HG03558 (cell line): ENCODE results near the gene KCNJ8.
"Not testable (repeated sequence)": the region's sequence is repeated elsewhere in the genome, so short reads cannot be mapped to it uniquely, and the experiment has no call there.

ENCODE experiments used
- ATAC-seq: cut with Tn5 transposase; IDR thresholded peaks from one replicate; pipeline ENCODE4 v1.9.1; 2021; ENCODE audit warnings: moderate number of reproducible peaks; ENCODE audit not compliant: unreplicated experiment; ENCODE audit errors: extremely low read depth

Gene KCNJ8

DNA sequence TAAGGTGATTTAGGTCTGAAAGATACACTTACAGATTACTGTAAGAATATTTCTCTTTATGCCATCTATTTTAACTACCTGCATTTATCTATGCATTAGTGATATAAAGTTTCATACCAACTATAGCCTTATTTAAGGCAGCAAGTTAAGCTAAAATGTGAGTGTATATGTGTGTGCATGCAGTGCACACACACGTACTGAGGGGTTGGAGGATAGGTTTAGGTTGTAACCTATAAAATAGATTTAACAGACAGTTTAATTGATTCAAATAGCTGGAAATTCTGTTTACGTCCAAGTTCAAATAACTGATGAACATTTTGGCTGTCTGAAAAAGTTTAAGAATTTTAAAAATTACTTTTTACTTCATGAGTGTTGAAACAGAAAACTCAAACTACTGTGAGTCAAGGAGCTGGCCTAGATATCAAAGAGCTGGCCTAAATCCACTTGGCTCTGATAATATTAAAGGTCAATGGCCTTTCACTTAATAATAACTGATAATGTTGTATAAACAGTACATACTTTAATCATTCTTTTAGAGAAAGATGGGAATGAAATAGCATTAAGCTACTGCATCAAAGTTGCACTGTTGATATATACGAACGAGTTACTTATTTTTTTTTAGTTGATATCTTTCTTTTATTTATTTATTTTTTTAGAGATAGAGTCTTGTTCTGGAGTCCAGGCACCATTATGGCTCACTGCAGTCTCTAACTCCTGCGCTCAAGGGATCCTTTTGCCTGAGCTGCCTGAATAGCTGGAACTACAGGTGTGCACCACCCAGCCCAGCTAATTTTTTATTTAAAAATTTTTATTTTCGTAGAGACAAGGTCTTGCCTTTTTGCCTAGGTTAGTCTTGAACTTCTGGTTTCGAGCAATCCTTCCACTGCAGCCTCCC lies 13.8 kb upstream of the KCNJ8 start:
- no peak for ATAC-seq

GRCh38 chr12:21786041-21786531 lies 11.6 kb upstream of the KCNJ8 start:
- no peak for ATAC-seq

DNA sequence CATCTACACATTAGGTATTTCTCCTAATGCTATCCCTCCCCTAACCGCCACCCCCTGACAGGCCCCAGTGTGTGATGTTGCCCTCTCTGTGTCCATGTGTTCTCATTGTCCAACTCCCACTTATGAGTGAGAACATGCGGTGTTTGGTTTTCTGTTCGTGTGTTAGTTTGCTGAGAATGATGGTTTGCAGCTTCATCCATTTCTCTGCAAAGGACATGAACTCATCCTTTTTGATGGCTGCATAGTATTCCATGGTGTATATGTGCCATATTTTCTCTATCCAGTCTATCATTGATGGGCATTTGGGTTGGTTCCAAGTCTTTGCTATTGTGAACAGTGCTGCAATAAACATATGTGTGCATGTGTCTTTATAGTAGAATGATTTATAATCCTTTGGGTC lies 8.2 kb upstream of the KCNJ8 start:
- ATAC-seq = not testable (repeated sequence)

DNA sequence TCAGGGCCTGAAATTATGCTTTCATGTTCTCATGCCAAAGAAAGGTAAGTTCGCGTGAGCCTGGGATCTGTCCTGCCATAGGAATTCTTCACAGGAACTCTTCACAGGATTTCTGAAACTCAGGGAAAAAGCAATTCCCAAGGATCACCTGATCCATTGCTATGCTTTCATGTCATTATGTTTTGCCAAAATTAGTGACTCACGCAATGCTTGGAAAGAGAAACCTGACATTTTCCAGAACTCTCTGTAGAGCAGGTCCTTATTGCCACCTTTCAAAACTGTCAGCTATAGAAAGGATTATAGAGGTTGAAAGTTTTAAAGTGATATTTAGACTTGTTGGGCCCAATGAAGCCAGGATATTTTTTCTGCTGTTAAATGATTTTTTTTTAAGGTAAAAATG lies 6.3 kb upstream of the KCNJ8 start:
- ATAC-seq = no peak

GRCh38 chr12:21776175-21776574 lies 1.7 kb upstream of the KCNJ8 start:
- no peak for ATAC-seq

DNA sequence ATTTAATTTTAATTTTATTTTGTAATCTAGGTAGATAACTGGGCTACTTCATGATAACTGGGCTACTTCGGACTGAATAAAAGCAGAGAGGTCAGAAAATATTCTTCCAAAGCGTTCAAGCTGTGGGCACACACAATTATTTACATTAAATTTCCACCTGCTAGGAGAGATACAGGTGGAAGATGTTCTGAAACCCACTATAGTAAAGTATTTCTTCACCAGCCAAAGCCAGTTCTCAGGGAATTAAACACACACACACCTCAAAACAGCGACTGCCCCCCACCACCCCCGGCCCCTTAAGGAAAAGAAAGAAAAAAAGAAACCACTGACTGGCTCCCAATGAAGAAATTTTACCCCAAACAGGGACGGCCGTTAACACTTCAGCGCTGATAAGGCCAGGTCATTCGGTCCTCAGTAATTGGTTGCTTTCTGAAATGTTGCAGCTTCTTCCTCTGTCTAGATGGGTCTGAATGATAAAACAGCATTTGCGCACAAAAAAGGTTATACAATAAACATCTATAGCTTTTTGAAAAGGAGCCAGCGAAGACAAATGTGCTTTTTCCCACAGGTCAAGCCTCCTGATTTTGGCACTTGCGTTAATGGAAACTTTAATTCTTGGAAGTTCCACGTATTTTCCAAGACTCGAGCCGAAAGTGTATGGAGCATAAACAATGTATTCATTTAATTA lies 771 bp upstream of the KCNJ8 start:
- ATAC-seq = no peak

GRCh38 chr12:21773806-21774205 lies 700 bp downstream of the KCNJ8 start:
- ATAC-seq = no peak

GRCh38 chr12:21773263-21773741 lies 1.2 kb downstream of the KCNJ8 start:
- no peak for ATAC-seq

GRCh38 chr12:21771311-21771710 lies 3.2 kb downstream of the KCNJ8 start:
- no peak for ATAC-seq

- ATAC-seq = no peak
These were observed 5.2 kb downstream of the KCNJ8 start for GRCh38 chr12:21769307-21769706.

GRCh38 chr12:21766403-21766802 lies 8.1 kb downstream of the KCNJ8 start:
- no peak for ATAC-seq

DNA sequence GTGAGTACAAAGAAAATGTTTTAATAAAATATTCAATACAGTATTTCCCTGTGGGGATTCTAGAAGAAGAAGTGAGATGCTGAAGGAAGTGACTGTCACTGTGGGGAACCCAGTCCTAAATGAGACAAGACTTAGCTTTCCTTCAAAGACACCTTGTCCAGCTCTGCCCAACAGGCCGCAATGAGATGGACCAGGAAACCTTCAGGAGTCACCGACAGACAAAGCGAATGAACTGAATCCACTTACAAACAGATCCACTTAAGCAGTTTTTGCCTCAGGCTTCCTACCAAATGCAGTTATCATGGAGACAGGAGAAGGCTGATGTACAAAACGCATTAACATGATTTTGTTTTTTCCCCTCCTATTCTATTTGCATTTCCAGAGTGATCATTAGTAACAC lies 9.6 kb downstream of the KCNJ8 start:
- ATAC-seq = no peak

- no peak for ATAC-seq
These were observed 10.4 kb downstream of the KCNJ8 start for GRCh38 chr12:21764065-21764464.

DNA sequence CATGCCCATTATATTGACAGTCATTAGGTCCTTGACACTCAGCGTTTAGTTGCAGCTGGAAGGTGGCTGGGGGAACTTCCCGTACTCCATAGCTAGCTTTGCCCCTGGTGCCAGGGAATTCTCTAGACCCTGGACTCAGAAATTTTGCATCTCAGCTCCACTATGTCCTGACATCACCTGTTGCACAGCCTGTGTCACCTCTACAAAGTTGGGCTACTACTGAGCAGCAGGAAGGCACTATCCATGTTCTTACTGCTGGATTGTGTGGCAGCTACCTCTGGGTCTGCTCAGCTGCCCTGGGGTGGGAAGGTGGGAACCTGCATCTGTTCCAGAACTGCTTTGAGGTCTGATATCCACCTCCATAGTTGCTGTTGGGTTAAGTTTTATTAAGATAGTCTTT lies 11.0 kb downstream of the KCNJ8 start:
- ATAC-seq = no peak

GRCh38 chr12:21759737-21760136 lies 14.8 kb downstream of the KCNJ8 start:
- no peak for ATAC-seq

GRCh38 chr12:21757735-21758134 lies 16.8 kb downstream of the KCNJ8 start:
- ATAC-seq = no peak

- no peak for ATAC-seq
These were observed 17.8 kb downstream of the KCNJ8 start for GRCh38 chr12:21756699-21757098.

DNA sequence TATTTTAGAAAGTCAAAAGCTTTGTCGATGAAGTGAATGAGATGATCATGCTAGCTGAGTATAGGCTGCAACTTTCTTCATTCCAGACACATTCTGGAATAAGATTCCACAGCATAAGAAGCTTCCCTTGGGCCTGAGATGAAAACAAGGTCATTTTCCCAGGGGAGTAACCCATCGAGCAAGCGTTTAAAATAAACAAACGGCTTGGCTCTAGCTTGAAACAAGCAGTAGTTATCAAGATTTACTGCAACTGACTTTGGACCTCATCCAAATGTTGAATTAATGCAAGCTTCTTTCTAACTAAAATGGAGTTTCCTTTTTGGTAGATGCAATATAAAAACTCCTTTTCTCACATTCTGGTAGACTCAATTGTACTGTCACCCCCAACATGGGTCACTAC lies 23.0 kb downstream of the KCNJ8 start:
- ATAC-seq = no peak

DNA sequence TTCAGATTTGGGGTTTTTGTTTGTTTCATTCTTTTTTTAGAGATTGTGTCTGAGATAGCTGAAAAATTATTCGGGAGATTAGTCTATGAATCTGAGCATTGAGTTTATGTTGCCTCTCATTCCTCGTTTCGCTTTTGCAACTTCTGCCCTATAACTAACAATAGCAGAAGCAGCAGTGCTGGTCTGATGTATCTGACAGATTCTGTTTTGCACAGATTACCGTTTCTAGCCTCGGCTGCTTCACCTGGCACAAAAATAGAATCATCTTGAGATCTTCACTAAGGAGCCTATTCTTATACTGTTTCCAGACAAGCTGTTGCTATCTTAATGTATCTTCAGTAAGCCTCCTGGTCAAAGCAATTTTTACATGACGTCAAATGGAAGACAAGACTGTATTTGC lies 29.2 kb downstream of the KCNJ8 start:
- ATAC-seq = no peak

GRCh38 chr12:21731144-21731543 lies 43.4 kb downstream of the KCNJ8 start:
- no peak for ATAC-seq

DNA sequence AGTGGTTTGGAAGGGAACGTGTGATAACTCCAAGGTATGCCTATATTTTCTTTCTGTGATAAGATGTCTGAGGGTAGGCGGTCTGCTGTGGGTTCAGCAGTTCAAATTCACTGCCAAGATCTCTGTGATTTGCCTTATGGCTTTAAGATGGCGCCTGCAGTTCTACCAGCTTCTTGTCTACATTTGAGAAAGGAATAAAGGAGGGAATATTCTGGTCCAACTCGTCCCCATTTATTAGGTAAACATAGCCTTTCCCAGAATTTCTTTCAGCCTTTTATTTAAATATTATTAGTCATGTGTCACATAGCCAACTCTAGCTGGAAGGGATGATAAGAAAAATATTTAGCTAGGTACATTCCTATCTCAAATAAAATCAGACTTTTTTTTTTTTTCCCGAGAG lies 48.8 kb downstream of the KCNJ8 start:
- ATAC-seq = no peak
